Loucy (cell line): Measurements from ENCODE around the gene CX3CR1.
A peak's percentile ranks its signal among the peaks of the same experiment; 100 is the strongest.

Experiments used
- H2AFZ ChIP-seq: fragments of 200-600 bp; sonication (generic); 2 replicates; pipeline ENCODE4 v1.6.0; 2016; ENCODE audit warnings: antibody characterized with exemption, mild to moderate bottlenecking, low read length, moderate library complexity
- H3F3A ChIP-seq: fragments of 200-600 bp; 2 replicates; pipeline ENCODE4 v1.6.0; 2016; ENCODE audit warnings: antibody characterized with exemption, low read depth, mild to moderate bottlenecking
- H3K27me3 ChIP-seq: fragments of 200-600 bp; sonication (generic); 2 replicates; pipeline ENCODE4 v1.6.1; 2014; ENCODE audit warnings: low read length, mild to moderate bottlenecking; ENCODE audit not compliant: insufficient read depth, poor library complexity, severe bottlenecking
- H3K36me3 ChIP-seq: fragments of 200-600 bp; sonication (generic); 2 replicates; pipeline ENCODE4 v1.6.1; 2016; ENCODE audit warnings: low read length; ENCODE audit not compliant: insufficient read depth
- H3K4me1 ChIP-seq: fragments of 200-600 bp; sonication (generic); 2 replicates; pipeline ENCODE4 v1.5.1; 2014; ENCODE audit warnings: low read length, mild to moderate bottlenecking; ENCODE audit not compliant: insufficient read depth, poor library complexity, severe bottlenecking
- H3K4me2 ChIP-seq: fragments of 200-600 bp; sonication (generic); 2 replicates; pipeline ENCODE4 v1.6.0; 2014; ENCODE audit warnings: antibody characterized with exemption, low read length, low read depth, mild to moderate bottlenecking; ENCODE audit not compliant: poor library complexity, severe bottlenecking
- H3K4me3 ChIP-seq: fragments of 200-600 bp; sonication (generic); 2 replicates; pipeline ENCODE4 v1.5.1; 2014; ENCODE audit warnings: low read length, mild to moderate bottlenecking, mixed read lengths; ENCODE audit not compliant: poor library complexity, severe bottlenecking
- H3K79me2 ChIP-seq: fragments of 200-600 bp; sonication (generic); 2 replicates; pipeline ENCODE4 v1.6.1; 2014; ENCODE audit warnings: low read length; ENCODE audit not compliant: insufficient read depth
- H3K9ac ChIP-seq: fragments of 200-600 bp; sonication (generic); 2 replicates; pipeline ENCODE4 v1.6.0; 2014; ENCODE audit warnings: mild to moderate bottlenecking, low read depth, low read length, moderate library complexity; ENCODE audit not compliant: poor library complexity, severe bottlenecking
- H3K9me2 ChIP-seq: fragments of 200-600 bp; sonication (generic); replicated peaks from 2 replicates; pipeline ENCODE4 v1.6.1; 2016; ENCODE audit warnings: low read depth, low read length, mixed read lengths
- H3K9me3 ChIP-seq: fragments of 200-600 bp; sonication (generic); 2 replicates; pipeline ENCODE4 v1.6.1; 2014; ENCODE audit warnings: mild to moderate bottlenecking, antibody characterized with exemption, low read length, low read depth; ENCODE audit not compliant: insufficient read depth
- H4K20me1 ChIP-seq: fragments of 200-600 bp; sonication (generic); 2 replicates; pipeline ENCODE4 v1.6.0; 2014; ENCODE audit warnings: antibody characterized with exemption, low read length, mild to moderate bottlenecking; ENCODE audit not compliant: insufficient read depth, poor library complexity, severe bottlenecking
- CTCF ChIP-seq: fragments of 200-600 bp; sonication (generic); conservative IDR thresholded peaks from 2 replicates; pipeline ENCODE4 v1.5.1; 2014; ENCODE audit warnings: mild to moderate bottlenecking, antibody characterized with exemption, low read length
- EZH2phosphoT487 ChIP-seq: fragments of 200-600 bp; IDR thresholded peaks from 2 replicates; pipeline ENCODE4 v1.6.1; 2018; ENCODE audit warnings: antibody characterized with exemption, mild to moderate bottlenecking, moderate library complexity, borderline replicate concordance

CX3CR1 gene

DNA sequence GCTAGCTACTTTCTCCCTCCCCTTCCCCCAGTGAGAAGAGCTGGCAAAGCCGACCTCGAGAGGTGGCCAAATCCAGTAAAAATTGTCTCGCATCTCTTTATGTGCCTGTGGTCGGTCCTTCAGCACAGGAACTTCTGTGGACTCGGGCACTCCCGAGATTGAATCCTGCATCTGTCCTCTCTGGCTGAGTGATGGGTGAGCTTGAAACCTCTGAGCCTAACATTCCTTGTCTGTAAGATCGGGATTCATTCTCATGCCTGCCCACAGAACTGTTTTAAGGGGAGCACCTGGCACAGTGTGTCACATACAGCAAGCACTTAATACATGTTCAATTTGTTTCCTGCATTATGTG lies 11.3 kb downstream of the CX3CR1 start:
- H3F3A ChIP-seq = no peaks in the 10 kb centered on the region
- no peaks in the 10 kb centered on the region for H3K36me3 ChIP-seq
- peaks cover 1% of the 10 kb centered on the region for H3K4me1 ChIP-seq
- no peaks in the 10 kb centered on the region for H4K20me1 ChIP-seq
- H3K4me2 ChIP-seq = no peak overlapping the region
- no peaks in the 10 kb centered on the region for H3K27me3 ChIP-seq
- H2AFZ ChIP-seq = no peak overlapping the region
- no peaks in the 10 kb centered on the region for H3K9me3 ChIP-seq
- TF ChIP-seq CTCF (no peak), EZH2phosphoT487 (no peak)
- H3K9ac ChIP-seq = no peak overlapping the region
- no peaks in the 10 kb centered on the region for H3K9me2 ChIP-seq
- no peak overlapping the region for H3K4me3 ChIP-seq
- no peaks in the 10 kb centered on the region for H3K79me2 ChIP-seq

DNA sequence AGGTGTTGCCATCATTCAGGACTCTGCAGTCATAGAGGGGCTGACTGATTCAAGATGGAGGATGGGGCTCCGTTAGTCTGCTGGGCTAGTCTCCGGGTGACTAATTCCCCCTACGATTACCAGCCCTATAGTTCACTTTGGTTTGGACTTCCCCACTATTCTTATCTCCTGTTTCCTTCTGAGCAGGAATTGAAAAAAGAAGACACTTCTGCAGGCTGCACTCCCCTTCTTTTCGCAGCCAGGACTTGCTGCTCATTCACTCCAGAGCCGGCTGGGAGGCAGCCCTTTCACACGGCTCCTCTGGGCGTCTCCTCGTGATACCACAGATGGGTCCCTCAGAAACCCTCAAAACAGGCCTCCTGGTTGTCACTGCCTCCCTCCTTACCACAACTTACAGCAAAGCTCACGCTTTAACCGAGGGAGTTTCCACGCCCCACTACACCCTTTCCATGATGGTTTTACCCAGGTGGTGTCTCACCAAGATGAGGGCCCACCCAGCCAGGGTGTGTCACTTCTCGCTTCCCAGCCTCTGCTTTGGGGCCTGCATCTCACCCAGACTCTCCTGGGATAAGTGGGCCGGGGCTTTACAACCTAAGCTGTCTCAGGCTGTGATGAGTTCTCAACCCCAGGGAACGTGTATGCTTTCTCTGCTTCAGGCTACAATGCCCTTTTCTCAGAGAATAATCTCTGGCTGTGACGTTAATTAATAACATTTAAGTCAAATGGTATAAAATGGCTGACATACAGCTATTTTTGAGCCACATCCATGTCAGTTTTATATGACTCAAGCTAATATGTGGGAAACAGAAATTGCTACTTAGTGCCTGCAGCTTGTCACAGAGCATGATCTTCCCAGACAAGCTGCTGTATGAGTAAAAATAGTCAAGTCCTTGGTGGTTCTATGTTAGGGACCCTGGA lies 11.9 kb downstream of the CX3CR1 start:
- H3K9me2 ChIP-seq = no peaks in the 10 kb centered on the region

GRCh38 chr3:39264053-39264452 lies 15.8 kb downstream of the CX3CR1 start:
- H3K36me3 ChIP-seq = no peaks in the 10 kb centered on the region
- no peaks in the 10 kb centered on the region for H3F3A ChIP-seq
- no peaks in the 10 kb centered on the region for H3K9me2 ChIP-seq
- no peaks in the 10 kb centered on the region for H3K27me3 ChIP-seq
- H3K9me3 ChIP-seq = no peaks in the 10 kb centered on the region
- no peak overlapping the region for H2AFZ ChIP-seq
- no peak overlapping the region for H3K9ac ChIP-seq
- H3K4me3 ChIP-seq = no peak overlapping the region
- H3K4me2 ChIP-seq = peak overlapping the region; percentile 23
- TF ChIP-seq EZH2phosphoT487 (no peak), CTCF (no peak)
- H3K79me2 ChIP-seq = no peaks in the 10 kb centered on the region
- H3K4me1 ChIP-seq = peaks cover 26% of the 10 kb centered on the region
- H4K20me1 ChIP-seq = no peaks in the 10 kb centered on the region

More for the DNA sequence above, 11.9 kb downstream of the CX3CR1 start:
- Histone ChIP-seq H3K36me3 (no peaks in the 10 kb centered on the region), H3F3A (no peaks in the 10 kb centered on the region), H3K9ac (no peak overlapping the region), H3K9me3 (no peaks in the 10 kb centered on the region), H2AFZ (no peak overlapping the region), H3K27me3 (no peaks in the 10 kb centered on the region), H3K4me2 (no peak overlapping the region), H4K20me1 (no peaks in the 10 kb centered on the region), H3K4me3 (no peak overlapping the region), H3K4me1 (peaks cover 7% of the 10 kb centered on the region), H3K79me2 (no peaks in the 10 kb centered on the region)
- no peak for TF ChIP-seq CTCF
- no peak for TF ChIP-seq EZH2phosphoT487
